Panc1 (cell line): Measurements from ENCODE around the gene ADGRD1.

Source experiments
- POLR2AphosphoS5 ChIP-seq: IDR thresholded peaks from 2 replicates; pipeline ENCODE4 v1.6.1; 2012; ENCODE audit warnings: mild to moderate bottlenecking, low read depth, low read length, moderate library complexity
- SIN3A ChIP-seq: IDR thresholded peaks from 2 replicates; pipeline ENCODE4 v1.6.1; 2012; ENCODE audit warnings: low read depth, mild to moderate bottlenecking, low read length, moderate library complexity, borderline replicate concordance; ENCODE audit not compliant: insufficient read depth
- TF ChIP-seq, protein P1 (sequence below): fragments of 450-650 bp; IDR thresholded peaks from 2 replicates; pipeline ENCODE4 v1.5.1; 2017; ENCODE audit warnings: mild to moderate bottlenecking
- TF ChIP-seq, protein P2 (sequence below), 2 experiments: IDR thresholded peaks; 2 replicates each; pipeline ENCODE4 v1.6.1; 2011 to 2012; ENCODE audit warnings: low read depth in 2 of 2, control low read depth in 1 of 2, low read length in 1 of 2, mild to moderate bottlenecking in 1 of 2, moderate library complexity in 1 of 2; ENCODE audit not compliant: insufficient read depth in 1 of 2

DNA sequence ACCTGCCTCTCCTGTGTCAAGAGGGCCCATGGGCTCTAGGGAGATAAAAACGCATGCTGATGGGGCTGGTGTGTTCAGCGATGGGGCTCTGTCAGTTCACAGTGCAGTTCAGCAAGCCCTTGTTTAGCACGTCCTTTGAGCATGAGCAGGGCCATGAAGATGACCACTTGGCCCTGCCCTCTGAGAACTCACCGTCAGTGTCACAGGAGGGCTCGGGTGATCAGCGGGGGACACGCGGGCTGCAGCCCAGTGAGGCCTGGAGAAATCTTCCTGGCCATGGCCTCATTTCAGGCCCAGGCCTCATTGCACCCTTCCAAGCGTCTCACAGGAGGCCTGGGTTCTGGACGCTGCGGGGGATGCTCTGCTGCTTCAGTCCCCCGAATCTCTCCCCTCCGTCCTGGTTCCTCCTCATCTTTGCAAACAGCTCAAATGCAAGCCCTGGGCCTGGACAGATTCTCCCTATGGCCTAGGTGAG, 181.6 kb downstream of the ADGRD1 start:
- TF ChIP-seq, protein P1, sequence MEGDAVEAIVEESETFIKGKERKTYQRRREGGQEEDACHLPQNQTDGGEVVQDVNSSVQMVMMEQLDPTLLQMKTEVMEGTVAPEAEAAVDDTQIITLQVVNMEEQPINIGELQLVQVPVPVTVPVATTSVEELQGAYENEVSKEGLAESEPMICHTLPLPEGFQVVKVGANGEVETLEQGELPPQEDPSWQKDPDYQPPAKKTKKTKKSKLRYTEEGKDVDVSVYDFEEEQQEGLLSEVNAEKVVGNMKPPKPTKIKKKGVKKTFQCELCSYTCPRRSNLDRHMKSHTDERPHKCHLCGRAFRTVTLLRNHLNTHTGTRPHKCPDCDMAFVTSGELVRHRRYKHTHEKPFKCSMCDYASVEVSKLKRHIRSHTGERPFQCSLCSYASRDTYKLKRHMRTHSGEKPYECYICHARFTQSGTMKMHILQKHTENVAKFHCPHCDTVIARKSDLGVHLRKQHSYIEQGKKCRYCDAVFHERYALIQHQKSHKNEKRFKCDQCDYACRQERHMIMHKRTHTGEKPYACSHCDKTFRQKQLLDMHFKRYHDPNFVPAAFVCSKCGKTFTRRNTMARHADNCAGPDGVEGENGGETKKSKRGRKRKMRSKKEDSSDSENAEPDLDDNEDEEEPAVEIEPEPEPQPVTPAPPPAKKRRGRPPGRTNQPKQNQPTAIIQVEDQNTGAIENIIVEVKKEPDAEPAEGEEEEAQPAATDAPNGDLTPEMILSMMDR = no peak
- TF ChIP-seq SIN3A = no peak
- TF ChIP-seq, protein P2, sequence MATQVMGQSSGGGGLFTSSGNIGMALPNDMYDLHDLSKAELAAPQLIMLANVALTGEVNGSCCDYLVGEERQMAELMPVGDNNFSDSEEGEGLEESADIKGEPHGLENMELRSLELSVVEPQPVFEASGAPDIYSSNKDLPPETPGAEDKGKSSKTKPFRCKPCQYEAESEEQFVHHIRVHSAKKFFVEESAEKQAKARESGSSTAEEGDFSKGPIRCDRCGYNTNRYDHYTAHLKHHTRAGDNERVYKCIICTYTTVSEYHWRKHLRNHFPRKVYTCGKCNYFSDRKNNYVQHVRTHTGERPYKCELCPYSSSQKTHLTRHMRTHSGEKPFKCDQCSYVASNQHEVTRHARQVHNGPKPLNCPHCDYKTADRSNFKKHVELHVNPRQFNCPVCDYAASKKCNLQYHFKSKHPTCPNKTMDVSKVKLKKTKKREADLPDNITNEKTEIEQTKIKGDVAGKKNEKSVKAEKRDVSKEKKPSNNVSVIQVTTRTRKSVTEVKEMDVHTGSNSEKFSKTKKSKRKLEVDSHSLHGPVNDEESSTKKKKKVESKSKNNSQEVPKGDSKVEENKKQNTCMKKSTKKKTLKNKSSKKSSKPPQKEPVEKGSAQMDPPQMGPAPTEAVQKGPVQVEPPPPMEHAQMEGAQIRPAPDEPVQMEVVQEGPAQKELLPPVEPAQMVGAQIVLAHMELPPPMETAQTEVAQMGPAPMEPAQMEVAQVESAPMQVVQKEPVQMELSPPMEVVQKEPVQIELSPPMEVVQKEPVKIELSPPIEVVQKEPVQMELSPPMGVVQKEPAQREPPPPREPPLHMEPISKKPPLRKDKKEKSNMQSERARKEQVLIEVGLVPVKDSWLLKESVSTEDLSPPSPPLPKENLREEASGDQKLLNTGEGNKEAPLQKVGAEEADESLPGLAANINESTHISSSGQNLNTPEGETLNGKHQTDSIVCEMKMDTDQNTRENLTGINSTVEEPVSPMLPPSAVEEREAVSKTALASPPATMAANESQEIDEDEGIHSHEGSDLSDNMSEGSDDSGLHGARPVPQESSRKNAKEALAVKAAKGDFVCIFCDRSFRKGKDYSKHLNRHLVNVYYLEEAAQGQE (IDR thresholded peaks at IDR 0.05; ENCODE audit: insufficient read depth in 1 of 2, low read depth in 2 of 2, low read length in 1 of 2) = no peak
- TF ChIP-seq POLR2AphosphoS5 = no peak
